DMS153 (cell line): ENCODE results near the gene ANKRD37.

ENCODE experiments used
- DNase-seq: peaks from one replicate; lab custom pipeline; 2025; lab: John Stamatoyannopoulos, UW

The ANKRD37 gene

GRCh38 chr4:185424905-185425646 lies 28.4 kb downstream of the ANKRD37 start:
- DNase-seq, result no peak

- peak; percentile 75 for DNase-seq
Observed at GRCh38 chr4:185425647-185426352, 29.2 kb downstream of the ANKRD37 start, which contains the start of gene UFSP2. Gene UFSP2, minus strand, starts transcription at chr4:185425964. Its CDS starts 96 bp downstream, at chr4:185425868.

- DNase-seq, result no peak
Observed at GRCh38 chr4:185426960-185427688, 30.5 kb downstream of the ANKRD37 start.

GRCh38 chr4:185429660-185430059 lies 33.0 kb downstream of the ANKRD37 start:
- DNase-seq, result no peak

- no peak for DNase-seq
Observed at GRCh38 chr4:185435466-185435865, 38.8 kb downstream of the ANKRD37 start.

GRCh38 chr4:185437809-185438208 lies 41.2 kb downstream of the ANKRD37 start:
- DNase-seq, result no peak

GRCh38 chr4:185441479-185441878 lies 44.8 kb downstream of the ANKRD37 start:
- no peak for DNase-seq

- DNase-seq, result no peak
Observed at GRCh38 chr4:185445209-185445608, 48.6 kb downstream of the ANKRD37 start.
